K562 (cell line): Measurements from ENCODE around the gene OR5B2. TPM values are rescaled to one million over a fixed set of nuclear protein-coding genes. Genes with fewer than 3 reads are reported as not detected.
A peak's percentile ranks its signal among the peaks of the same experiment; 100 is the strongest.

Experiments
- ATAC-seq: fragments of 200-7000 bp; cut with Tn5 transposase; 3 replicates; pipeline ENCODE4 v1.9.1; 2020; ENCODE audit warnings: moderate library complexity
- BruUV-seq: library from RNA; stranded (reverse); fragments of 400-500 nt; replicated peaks from 2 replicates; lab custom pipeline; 2021; lab: Mats Ljungman, UMichigan
- CTCF ChIA-PET: fragments of 300-600 bp; formaldehyde crosslinking; extraction: SDS; loops from one replicate; lab custom pipeline; 2021; ENCODE audit warnings: low intra/inter-chr PET ratio; lab: Yijun Ruan, JAX
- POLR2A ChIA-PET: fragments of 300-600, 350-650 bp; sonication (Branson Sonifier 250); formaldehyde crosslinking; extraction: SDS; loops from one replicate; lab custom pipeline; 2021; ENCODE audit warnings: antibody characterized with exemption, inconsistent platforms; lab: Yijun Ruan, JAX
- DNase-seq, 4 experiments: peaks; one replicate each; pipeline versions ENCODE4 v3.0.0 to v3.0.0-alpha.2; 2011 to 2018; ENCODE audit warnings: low spot score in 3 of 4, mixed read lengths in 3 of 4; ENCODE audit errors: extremely low read depth in 1 of 4
- FAIRE-seq: peaks from 2 replicates; lab custom pipeline; 2011; peaks lifted over from hg19 to GRCh38; lab: Jason Lieb, UNC
- H2AFZ ChIP-seq: 2 replicates; pipeline ENCODE4 v1.6.0; 2011; ENCODE audit warnings: low read depth, low read length, control low read depth, inconsistent platforms
- H3K27ac ChIP-seq: fragments of 200-600 bp; 3 replicates; pipeline ENCODE4 v1.8.0; 2011; ENCODE audit warnings: low read depth, mild to moderate bottlenecking, control low read depth, inconsistent platforms, low read length, moderate library complexity, mixed read lengths; ENCODE audit errors: extremely low read depth
- H3K27me3 ChIP-seq, 2 experiments: fragments of 300-600 bp in 1 of 2; 2 replicates in 1 of 2; 3 replicates in 1 of 2; pipeline versions ENCODE4 v1.6.0 to v1.8.0; 2011; ENCODE audit warnings: inconsistent platforms in 2 of 2, low read length in 2 of 2, mild to moderate bottlenecking in 1 of 2, mixed read lengths in 1 of 2, moderate library complexity in 1 of 2; ENCODE audit not compliant: control insufficient read depth in 2 of 2, insufficient read depth in 2 of 2
- H3K36me3 ChIP-seq: fragments of 300-600 bp; 3 replicates; pipeline ENCODE4 v1.8.0; 2011; ENCODE audit warnings: mild to moderate bottlenecking, low read length, inconsistent platforms; ENCODE audit not compliant: control insufficient read depth, insufficient read depth
- H3K4me1 ChIP-seq, 2 experiments: fragments of 200-600 bp in 1 of 2; replicated peaks in 1 of 2; 2 replicates in 1 of 2; 3 replicates in 1 of 2; pipeline versions ENCODE4 v1.5.1 to v1.8.0; 2011; ENCODE audit warnings: inconsistent platforms in 2 of 2, low read length in 2 of 2, mild to moderate bottlenecking in 1 of 2, mixed read lengths in 1 of 2, moderate library complexity in 1 of 2; ENCODE audit not compliant: control insufficient read depth in 2 of 2, insufficient read depth in 2 of 2
- H3K4me2 ChIP-seq: 2 replicates; pipeline ENCODE4 v1.6.1; 2011; ENCODE audit warnings: low read length, control low read depth, inconsistent platforms, mixed read lengths; ENCODE audit not compliant: insufficient read depth
- H3K4me3 ChIP-seq: fragments of 200-600 bp; sonication (generic), shearing (Covaris generic); 2 replicates; pipeline ENCODE4 v1.5.1; 2016; ENCODE audit warnings: control low read depth, inconsistent platforms
- H3K79me2 ChIP-seq: fragments of 200-600 bp; 3 replicates; pipeline ENCODE4 v1.8.0; 2011; ENCODE audit warnings: low read length, inconsistent platforms; ENCODE audit not compliant: control insufficient read depth, insufficient read depth
- H3K9ac ChIP-seq, 2 experiments: 2 replicates each; pipeline versions ENCODE4 v1.6.0 to v1.6.1; 2011; ENCODE audit warnings: low read depth in 2 of 2, low read length in 2 of 2, control low read depth in 1 of 2, inconsistent platforms in 1 of 2, mild to moderate bottlenecking in 1 of 2, mixed read lengths in 1 of 2; ENCODE audit not compliant: insufficient read depth in 1 of 2
- H3K9me1 ChIP-seq: one replicate; pipeline ENCODE4 v1.6.0; 2011; ENCODE audit warnings: inconsistent platforms, mild to moderate bottlenecking, low read length, moderate library complexity; ENCODE audit not compliant: control insufficient read depth, insufficient read depth
- H3K9me3 ChIP-seq: replicated peaks from 2 replicates; pipeline ENCODE4 v1.5.1; 2011; ENCODE audit warnings: low read depth, low read length, inconsistent platforms; ENCODE audit not compliant: control insufficient read depth, insufficient read depth
- H4K20me1 ChIP-seq: replicated peaks from 2 replicates; pipeline ENCODE4 v1.6.1; 2011; ENCODE audit warnings: low read length, inconsistent platforms, mixed read lengths; ENCODE audit not compliant: control insufficient read depth, insufficient read depth
- C11orf30 ChIP-seq: fragments of 450-650 bp; IDR thresholded peaks from 2 replicates; pipeline ENCODE4 v1.6.1; 2016; ENCODE audit warnings: low read depth, mild to moderate bottlenecking
- CC2D1A ChIP-seq: fragments of 450-650 bp; IDR thresholded peaks from 2 replicates; pipeline ENCODE4 v1.6.1; 2017; ENCODE audit warnings: mild to moderate bottlenecking
- CCAR2 ChIP-seq: fragments of 200-400 bp; formaldehyde crosslinking; IDR thresholded peaks from 2 replicates; pipeline ENCODE4 v1.6.1; 2017; ENCODE audit warnings: mild to moderate bottlenecking, low read depth, low read length
- CUX1 ChIP-seq: fragments of 200-800 bp; sonication (Bioruptor generic); IDR thresholded peaks from 2 replicates; pipeline ENCODE4 v1.6.1; 2016; ENCODE audit warnings: missing genetic modification characterization, missing compliant biosample characterization
- HNRNPK ChIP-seq: fragments of 200-400 bp; formaldehyde crosslinking; IDR thresholded peaks from one replicate; pipeline ENCODE4 v1.6.1; 2018; ENCODE audit warnings: mild to moderate bottlenecking, low read depth, low read length; ENCODE audit not compliant: poor library complexity, severe bottlenecking
- MAFF ChIP-seq: IDR thresholded peaks from 2 replicates; pipeline ENCODE4 v1.6.1; 2012; ENCODE audit warnings: low read length, improper control_type of control experiment
- MAFK ChIP-seq: IDR thresholded peaks from 2 replicates; pipeline ENCODE4 v1.6.1; 2011; ENCODE audit warnings: low read length, improper control_type of control experiment
- NUFIP1 ChIP-seq: fragments of 450-650 bp; IDR thresholded peaks from 2 replicates; pipeline ENCODE4 v1.6.1; 2018; ENCODE audit not compliant: partially characterized antibody
- WHSC1 ChIP-seq: IDR thresholded peaks from one replicate; pipeline ENCODE4 v1.6.1; 2012; ENCODE audit warnings: low read length, control low read depth, inconsistent platforms
- ZNF316 ChIP-seq: fragments of 450-650 bp; IDR thresholded peaks from 2 replicates; pipeline ENCODE4 v1.6.1; 2016
- WGBS: fragments of 100-300 bp; shearing (Covaris generic); methylation state at CpG from one replicate; pipeline ENCODE4 v1.1.6; 2016; ENCODE audit warnings: low coverage, mixed read lengths; ENCODE audit not compliant: insufficient coverage; ENCODE audit errors: missing lambda C conversion rate; 5-methylcytosine and 5-hydroxymethylcytosine counted together
- in situ Hi-C: fragments of 300-500 bp; cut with MboI; formaldehyde crosslinking; loops from 4 replicates; pipeline ENCODE4 v1.15.0; 2018; ENCODE audit warnings: inconsistent platforms, mixed read lengths
- intact Hi-C: fragments of 100-400 bp; cut with micrococcal nuclease; formaldehyde crosslinking; loops from 2 replicates; pipeline ENCODE4 v1.14.2; 2022
- polyA plus RNA-seq, 8 experiments: library from polyadenylated mRNA; depleted of rRNA in 4 of 8; stranded (reverse) in 5 of 8; unstranded in 3 of 8; fragments of >200 nt; fragmentation: Nextera tagmentation in 2 of 8; fragmentation: Illumina TruSeq in 1 of 8; extraction: Ambion mirVana in 2 of 8; extraction: Trizol in 1 of 8; gene quantifications; 2 replicates each; pipeline versions ENCODE4 v1.2.1 to v1.2.3, GENCODE V29; 2011 to 2014; ENCODE audit warnings: inconsistent platforms in 1 of 8, missing spikeins in 1 of 8
- total RNA-seq, 7 experiments: library from RNA; depleted of rRNA in 6 of 7; stranded (reverse); fragments of >200 nt in 6 of 7; fragmentation: Illumina TruSeq in 2 of 7; extraction: Trizol in 2 of 7; gene quantifications; 2 replicates each; pipeline versions ENCODE4 v1.2.1 to v1.2.3, GENCODE V29; 2011 to 2021; ENCODE audit warnings: low replicate concordance in 1 of 7

The OR5B2 gene
- total and polyA plus RNA-seq, 9 of the 15 experiments (the other 6 are each of a cell fraction or from before 2014, with no cell fraction given), result not detected

- Histone ChIP-seq H3K9me3 (no peaks in the 10 kb centered on the region), H3K9me1 (no peaks in the 10 kb centered on the region), H3K9ac (no peak overlapping the region), H3K27me3 (no peaks in the 10 kb centered on the region), H2AFZ (no peak overlapping the region), H3K27ac (no peak overlapping the region), H3K4me3 (no peak overlapping the region), H3K79me2 (no peaks in the 10 kb centered on the region), H4K20me1 (no peaks in the 10 kb centered on the region), H3K4me1 (no peaks in the 10 kb centered on the region), H3K4me2 (no peak overlapping the region), H3K36me3 (no peaks in the 10 kb centered on the region)
- POLR2A ChIA-PET, result no interaction called here
- DNase-seq (no peak), FAIRE-seq (no peak), ATAC-seq (no peak)
- intact Hi-C loops (no loop called here), in situ Hi-C loops (no loop called here)
- CTCF ChIA-PET, result no interaction called here
- BruUV-seq, result no TSS peak
- TF ChIP-seq HNRNPK, result no peak
- TF ChIP-seq CC2D1A, result no peak
- peak; percentile 44; the same call in 1 of the 2 replicates for TF ChIP-seq C11orf30
- peak; percentile 52; the same call in 1 of the 2 replicates for TF ChIP-seq ZNF316
- TF ChIP-seq NUFIP1, result no peak
- TF ChIP-seq MAFF, result peak; percentile 54; the same call in 1 of the 2 replicates
- TF ChIP-seq CCAR2, result no peak
- peak; percentile 43; the same call in 1 of the 2 replicates for TF ChIP-seq MAFK
- no peak for TF ChIP-seq WHSC1
- TF ChIP-seq CUX1 (CRISPR knock-in tag), result no peak
- 19% methylated on average over 3 of the region's 3 CpGs for WGBS
Observed at GRCh38 chr11:58434217-58434616, 6.3 kb upstream of the OR5B2 start.
